GM19025 (cell line): Measurements from ENCODE around the gene POLL.
"Not testable (repeated sequence)": the region's sequence is repeated elsewhere in the genome, so short reads cannot be mapped to it uniquely, and the experiment has no call there.

ENCODE experiments used
- ATAC-seq: cut with Tn5 transposase; IDR thresholded peaks from one replicate; pipeline ENCODE4 v1.9.1; 2021; ENCODE audit warnings: mild to moderate bottlenecking, low read depth, moderate library complexity; ENCODE audit not compliant: unreplicated experiment

Gene POLL

DNA sequence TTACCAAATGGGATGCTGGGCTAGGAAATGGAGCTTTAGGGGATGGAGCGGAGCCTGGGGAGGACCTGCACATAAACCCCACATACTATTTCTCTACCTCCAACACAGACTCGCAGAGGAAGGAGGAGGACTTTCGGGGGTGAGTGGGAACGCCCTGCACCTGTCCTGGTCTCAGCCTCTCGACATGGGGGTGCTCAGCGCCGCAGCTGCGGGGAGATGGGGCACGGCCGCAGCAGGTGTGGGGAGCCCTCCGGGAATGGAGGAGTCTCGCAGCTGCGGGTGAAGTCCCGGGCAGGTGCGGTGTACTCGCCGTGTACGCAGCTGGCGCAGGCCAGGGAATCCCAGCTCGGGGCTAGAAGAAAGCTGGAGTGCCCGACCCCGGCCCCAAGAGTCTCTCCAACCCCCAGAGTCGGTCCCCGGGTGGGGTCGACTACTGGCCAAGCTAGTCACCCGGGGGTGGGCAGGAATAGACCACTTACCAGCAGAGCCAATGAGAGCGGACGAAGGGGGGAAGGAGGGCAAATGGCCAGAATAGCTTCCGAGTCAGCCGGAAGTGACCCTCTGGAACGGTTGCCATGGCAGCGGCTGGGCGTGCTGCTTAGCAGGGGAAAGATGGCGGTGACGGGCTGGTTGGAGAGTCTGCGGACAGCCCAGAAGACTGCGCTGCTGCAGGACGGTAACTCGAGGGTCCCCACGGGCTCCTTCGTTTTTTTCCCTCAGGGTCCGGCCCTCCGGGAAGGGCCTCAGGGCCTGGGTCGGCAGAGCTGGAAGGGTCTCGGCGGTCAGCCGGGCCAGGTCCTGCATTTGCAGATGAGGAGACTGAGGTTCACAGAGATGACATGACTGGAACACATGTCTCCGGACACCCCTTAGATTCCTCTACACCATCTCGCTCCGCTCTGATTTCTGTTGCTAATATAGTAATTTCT is at the start of gene POLL, which contains the start of gene DPCD:
TSS of gene POLL (minus strand) at position 533 of the 929 bp plus-strand sequence. CDS start 897 bp downstream, outside the sequence.
TSS of gene DPCD (plus strand) at position 597 of the 929 bp plus-strand sequence. CDS start at position 613, 16 bp downstream.
- peak; percentile 98 for ATAC-seq

DNA sequence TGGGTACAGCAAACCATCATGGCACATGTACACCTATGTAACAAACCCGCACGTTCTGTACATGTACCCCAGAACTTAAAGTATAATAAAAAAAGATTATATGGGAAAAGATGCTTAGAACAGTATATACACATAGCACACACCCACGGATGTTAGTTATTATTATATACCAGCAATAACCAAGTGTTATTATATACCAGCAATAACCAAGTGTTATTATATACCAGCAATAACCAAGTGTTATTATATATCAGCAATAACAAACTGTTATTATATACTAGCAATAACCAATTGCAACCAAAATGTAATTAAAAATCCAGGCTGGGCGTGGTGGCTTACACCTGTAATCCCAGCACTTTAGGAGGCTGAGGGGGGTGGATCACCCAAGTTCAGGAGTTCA is 45.5 kb upstream of the POLL start:
- ATAC-seq, result not testable (repeated sequence)

DNA sequence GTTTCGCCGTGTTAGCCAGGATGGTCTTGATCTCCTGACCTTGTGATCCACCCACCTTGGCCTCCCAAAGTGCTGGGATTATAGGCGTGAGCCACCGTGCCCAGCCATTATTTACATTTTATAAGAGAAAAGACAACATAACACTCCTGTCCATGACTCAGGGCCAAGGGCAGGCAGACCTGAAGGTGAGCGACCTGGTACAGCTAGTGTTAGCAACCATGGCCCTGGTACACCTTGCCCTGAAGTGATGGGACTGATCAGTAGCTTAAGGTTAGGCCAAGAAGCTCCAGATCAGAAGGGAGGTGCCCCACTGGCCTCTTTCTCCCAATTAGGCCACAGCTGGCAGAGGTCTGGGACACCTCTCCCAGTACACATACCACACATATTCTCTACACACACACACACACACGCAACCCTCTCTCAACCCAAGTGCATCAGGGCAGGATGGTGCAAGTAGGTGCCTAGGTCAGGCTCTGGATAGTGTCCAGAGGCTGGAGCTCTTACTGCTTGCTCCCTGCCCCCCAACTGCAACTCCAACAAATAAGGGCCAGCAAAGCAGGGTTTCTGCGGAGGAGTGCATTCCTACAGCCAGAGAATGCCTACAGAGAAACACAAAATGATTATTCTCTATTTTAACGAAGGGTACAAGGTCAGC is 43.9 kb upstream of the POLL start:
- no peak for ATAC-seq

DNA sequence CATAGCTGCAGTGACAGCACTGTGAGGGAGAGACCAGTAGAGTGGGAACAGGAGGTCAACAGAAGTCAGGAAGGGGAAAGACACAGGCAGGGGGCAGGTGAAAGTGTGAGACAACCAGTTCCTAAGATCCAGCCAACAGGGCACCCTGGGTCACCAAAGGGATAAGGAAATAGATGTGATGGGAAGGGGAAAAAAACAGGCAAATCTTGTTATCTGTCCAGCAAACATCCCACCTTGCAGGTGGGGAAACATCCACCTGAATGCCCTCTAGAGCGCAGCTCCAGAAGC is 42.5 kb upstream of the POLL start:
- ATAC-seq, result no peak

DNA sequence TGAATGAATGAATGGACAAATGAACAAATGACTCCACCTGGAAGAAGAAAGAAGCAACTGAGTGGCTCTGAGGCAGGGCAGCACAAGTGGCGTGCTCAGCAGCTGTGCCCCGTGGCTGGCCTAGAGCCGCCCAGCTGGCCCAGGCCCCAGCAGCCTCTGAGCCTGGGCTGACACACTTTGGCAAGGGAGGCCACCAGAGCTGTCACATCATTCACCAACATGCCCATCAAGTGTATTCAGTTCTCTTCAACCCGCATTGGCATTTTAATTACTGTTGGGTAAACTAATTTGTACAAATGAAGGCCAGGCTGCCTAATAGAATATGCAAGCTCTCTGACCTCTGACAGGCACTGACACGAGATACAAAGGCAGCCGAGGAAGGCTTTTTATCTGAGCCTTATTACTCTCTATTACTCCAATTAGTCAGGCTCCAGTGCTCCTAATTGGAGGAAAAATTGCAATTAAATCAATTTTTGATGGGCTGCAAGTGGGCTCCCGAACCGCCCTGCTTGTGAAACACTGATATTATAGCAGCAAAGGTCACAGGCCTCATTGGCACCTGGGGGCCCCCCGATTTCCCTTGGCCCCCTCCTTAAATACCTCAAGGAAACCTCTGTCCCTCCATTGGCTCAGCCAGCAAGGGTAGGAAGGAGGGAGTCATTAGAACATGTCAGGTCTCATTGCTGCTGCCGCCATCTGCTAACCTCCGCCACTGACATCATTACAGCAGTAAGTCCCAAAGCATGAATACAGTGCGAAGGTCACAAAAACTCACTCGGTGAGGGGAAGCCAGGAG is 42.0 kb upstream of the POLL start:
- ATAC-seq, result no peak

DNA sequence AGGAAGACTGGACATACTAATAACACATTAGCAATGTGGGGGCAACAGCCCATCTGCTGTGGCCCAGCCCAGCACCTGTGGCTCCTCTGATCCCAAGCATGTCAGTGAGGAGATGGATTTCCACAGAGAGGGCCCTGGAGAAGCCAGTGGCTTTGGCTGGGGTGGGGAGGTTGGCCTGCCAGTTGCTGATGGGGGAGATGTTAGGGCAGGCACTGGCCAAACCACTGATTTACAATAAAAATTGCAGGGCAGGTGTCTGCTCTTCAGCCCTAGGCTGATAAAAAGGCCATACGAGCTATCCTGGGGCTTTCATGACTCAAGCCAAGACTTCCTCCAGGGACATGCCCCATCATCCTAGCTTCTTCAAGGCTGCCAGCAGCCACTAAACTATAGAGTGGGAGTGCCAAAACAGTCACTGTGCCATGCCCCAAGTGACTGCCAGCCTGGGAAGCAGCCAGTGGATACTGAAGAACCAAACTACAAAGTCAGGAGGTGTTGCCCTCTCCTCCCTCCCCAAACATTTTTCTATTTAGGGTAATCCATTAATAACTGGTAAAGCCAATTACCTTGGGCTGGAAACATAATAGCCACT is 37.9 kb upstream of the POLL start:
- ATAC-seq, result no peak

DNA sequence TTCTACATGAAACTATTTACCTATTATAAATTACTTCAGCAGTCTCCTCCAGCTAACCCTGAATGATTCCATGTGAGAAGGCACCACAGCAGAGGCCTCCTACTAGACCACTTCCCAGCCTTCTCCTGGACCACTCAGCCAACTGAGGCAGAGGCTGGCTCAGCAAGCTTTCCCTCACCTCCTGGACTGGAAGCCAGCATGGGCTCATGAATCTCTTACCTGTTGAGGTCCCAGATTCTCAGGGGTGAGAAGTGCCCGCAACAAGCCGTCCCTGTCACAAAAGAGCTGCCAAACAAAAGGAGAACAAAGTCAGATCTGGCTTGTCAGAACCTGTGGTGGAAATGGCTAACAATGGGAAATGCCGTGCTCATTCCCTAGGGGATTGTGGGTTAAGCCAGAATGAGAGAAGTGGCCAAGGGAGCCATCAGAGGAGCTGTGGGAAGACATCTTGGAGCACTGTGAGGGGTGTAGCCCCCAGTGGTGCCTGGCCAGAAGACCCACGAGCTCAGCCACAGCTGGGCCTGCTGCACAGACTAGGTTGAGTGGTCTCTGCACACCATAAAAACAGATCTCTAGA is 36.6 kb upstream of the POLL start:
- no peak for ATAC-seq

DNA sequence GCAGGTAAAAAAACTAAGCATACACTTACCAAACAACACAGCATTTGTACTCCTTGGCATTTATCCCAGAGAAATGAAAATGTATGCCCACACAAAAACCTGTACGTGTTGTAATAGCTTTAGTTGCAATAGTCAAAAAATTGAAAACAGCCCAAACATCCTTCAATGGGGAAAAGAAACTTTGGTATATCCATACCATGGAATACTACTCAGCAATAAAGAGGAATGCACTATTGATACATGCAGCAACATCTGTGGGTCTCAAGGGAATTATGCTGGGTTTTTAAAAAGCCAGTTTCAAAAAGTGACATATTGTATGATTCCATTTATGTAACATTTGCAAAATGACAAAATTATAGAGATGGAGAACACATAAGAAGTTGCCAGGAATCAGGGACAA is 35.5 kb upstream of the POLL start:
- no peak for ATAC-seq

DNA sequence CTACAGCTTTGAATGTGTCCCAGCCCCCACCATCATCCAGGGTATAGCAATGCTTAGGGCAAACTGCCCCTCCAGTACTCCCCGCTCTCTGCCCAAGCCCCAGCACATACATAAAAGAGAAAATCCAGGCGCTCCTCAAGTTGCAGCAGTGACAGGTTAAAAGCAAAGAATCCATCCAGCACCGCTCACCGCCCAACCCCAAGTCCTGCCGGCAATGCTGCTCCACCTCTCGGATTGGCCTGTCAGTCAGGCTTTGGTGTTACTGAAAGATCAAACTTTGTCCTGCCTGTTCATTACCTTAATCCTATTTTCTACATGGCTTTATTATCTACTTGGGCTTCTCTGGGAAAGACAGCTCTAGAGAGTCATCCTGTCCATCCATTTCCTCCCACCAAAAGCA is 31.9 kb upstream of the POLL start:
- ATAC-seq, result no peak

DNA sequence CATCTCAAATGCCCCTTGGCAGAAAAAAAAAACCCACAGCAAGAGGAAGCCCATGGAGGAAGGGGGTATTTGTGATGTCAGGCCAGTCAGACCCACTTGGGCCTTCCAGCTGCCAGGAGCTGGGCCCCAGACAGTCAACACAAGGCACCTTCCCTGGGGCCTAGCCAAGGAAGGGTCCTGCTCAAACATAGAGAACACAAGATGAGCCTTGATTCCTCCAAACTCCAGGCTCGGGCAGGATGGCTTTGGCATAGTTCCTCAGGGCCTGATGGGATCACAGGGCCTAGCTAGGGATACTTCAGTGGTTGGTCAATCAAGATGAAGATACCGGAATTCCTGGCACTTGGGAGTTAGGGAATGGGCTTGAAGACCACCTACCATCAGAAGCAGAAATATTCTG is 30.8 kb upstream of the POLL start:
- ATAC-seq, result no peak

DNA sequence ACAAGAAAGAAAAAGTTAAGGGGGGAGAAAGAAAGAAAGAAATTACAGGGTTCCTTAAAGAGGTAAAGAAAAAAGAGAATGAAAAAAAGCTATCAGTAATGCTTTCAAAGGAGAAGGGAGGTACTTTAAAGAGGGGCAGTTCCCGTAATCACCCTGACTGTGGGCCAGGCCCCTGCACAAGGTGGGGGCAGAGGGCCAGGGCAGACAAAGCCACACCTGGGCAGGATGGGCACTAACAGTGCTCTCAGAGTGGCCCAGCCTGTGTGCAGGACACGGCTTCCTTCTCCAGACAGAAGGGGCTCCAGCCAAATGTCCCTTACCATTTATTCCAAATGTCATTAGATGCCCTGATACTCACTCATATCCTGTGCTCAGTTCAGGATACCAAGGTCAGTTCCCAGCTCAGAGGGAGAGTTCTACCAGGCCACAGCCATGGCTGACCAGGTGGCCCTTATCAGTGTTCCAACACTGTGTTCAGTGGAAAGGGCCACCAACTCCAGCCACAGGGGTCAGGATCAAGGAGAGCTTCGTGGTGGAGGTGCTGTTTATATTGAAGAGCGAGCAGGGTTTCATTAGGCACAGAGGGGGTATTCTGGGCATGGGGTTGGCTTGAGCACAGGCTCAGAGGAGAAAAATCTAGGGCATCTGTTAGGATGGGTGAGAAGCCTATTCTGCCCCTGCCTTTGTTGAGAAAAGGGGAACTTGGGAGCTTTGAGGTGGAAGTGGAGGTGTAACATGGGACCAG is 29.9 kb upstream of the POLL start:
- no peak for ATAC-seq

DNA sequence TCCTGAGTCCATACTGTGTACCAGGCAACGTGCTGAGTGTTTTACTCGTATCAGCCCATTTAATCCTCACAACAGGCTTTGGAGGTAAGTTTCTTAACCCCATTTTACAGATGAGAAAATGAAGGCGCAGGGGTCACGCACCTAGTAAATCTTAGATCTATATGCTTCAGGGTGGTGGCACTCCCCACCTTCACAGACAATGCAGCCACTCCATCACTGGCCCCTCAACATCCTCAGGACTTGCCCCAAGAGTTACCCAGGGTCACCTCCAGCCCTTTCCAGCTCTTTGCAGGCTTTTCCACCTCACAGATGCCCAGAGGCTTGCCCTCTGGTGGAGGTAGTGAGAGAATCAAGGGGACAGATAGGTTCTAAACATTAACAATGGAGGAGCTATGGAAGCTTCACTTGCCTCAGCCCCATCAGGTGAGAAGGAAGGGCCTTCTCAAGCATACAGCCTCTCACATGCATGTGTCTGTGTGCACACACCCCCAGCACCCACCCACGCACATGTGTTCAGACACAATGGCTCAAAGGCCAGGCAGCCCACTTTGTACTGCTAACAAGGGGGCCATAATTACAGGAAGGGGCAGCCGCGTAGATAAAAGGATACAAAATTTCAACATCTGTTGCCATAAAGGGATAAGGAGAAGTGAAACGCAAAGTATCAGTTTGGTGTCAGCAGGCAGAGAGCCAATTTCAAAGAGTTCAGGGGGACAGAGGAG is 29.2 kb upstream of the POLL start:
- no peak for ATAC-seq

DNA sequence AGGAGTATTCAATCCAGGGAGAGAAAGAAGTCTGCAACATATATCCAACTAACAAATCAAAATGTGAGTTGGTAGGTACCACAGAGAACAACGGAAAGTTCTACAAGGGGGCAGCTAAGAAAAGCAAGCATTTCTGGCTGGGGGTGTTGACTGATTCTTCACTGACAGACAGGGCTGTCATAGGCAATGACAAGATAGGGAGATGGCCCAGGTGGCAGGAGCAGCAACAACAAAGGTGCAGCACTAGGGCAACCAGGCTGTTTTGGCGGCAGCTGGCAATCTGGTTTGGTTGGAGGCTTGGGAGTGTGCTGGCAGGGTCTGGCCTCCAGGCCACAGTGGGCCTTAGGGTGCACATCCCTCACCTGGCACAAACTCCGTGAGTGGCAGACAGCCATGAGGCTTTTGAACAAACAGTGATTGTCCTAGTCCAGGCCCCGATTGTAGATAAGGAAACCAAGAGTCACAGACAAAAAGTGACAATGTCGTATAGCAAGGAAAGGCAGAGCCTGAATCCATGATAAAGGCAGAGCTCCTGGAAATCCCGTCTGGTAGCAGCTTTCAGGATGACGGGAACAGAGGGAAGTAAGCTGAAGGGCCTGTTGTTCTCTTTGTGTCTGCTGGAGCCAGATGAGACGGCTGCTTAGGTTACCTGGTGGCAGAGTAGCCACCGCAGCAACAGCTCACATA is 28.5 kb upstream of the POLL start:
- no peak for ATAC-seq

DNA sequence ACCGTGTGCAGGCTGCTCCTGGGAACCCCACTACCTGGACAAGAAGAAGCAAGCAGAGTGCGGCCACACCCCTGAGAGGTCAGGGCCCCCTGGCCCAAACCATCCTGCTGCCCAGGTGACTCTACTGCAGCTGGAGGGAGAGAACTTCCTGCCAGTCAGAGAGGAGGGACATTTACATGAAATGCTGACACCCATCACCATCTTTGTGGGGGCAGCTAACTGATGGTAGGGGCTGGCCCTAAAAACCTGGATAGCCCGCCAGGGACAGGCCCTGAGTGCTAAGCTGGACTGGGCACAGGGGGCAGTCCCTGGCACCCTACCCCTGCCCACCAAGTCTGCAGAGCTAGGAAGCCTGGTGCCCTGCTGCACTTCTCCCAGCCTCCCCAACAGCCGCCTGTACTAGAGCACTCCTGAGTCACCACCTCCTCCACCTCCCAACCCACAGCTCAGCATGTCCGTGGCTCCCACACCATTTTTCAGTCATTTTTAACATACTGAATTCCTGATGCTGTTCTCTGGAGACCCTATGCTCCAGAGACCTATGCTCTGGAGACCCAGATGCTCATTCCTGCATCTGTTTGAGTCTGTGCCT is 27.6 kb upstream of the POLL start:
- no peak for ATAC-seq

DNA sequence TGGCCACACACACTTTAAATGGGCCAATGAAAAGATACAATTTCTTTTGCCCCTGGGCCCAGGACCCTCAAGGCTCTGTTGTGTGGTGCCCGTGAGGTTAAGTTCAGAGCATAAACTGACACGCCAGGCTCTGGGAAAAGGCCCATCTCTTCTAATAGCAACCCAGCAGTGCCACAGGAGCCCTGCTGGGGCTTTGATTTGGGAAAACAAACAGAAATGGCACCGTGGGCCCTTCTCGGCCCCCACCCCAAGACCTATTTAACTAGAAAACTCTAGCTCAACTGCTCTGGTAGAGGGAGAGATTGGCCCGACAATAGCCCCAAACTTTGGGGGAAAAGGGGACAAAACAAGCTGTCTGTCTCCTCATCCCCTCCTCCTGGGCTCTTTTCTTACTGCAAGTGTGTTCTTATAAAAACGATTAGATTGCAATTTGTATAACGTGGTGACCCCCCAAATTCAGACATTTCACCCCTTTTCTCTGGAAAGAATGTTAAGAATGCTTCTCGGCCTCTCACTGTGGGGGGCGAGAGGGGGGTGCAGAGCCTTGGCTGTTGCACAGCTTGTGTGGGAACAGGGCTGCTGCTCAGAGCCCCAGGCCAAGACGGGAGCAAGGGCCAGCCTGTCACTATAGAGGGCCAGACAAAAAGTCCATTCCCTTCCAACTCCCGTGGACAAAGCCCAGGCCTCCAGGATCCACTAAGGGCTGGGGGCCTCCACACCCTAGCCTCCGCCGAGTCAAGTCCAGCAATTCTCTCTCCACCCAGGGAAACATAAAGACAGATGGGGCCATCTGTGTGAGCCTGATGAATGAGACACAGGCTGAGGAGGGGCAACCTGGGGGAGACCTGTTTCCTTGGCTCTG is 26.8 kb upstream of the POLL start:
- no peak for ATAC-seq

DNA sequence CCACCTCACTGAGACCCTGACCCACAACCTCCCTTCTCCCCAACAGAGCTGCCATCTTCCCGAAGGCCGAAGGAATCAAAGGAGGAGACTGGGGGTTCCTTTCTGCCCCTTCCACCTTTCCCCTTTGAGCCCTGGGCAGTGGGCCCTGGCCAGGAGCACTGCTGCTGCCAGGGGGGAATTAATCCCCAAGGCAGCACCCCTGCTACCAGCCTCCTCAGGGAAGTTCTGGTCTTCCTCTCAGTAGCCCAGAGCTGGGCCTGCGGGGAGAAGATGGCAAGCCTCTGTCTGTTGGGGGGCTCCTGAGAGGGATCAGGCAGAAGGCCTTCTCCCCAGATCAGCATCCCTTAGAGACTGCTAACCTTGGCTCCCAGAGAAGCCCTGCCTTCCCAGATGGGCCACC is 25.6 kb upstream of the POLL start:
- no peak for ATAC-seq

DNA sequence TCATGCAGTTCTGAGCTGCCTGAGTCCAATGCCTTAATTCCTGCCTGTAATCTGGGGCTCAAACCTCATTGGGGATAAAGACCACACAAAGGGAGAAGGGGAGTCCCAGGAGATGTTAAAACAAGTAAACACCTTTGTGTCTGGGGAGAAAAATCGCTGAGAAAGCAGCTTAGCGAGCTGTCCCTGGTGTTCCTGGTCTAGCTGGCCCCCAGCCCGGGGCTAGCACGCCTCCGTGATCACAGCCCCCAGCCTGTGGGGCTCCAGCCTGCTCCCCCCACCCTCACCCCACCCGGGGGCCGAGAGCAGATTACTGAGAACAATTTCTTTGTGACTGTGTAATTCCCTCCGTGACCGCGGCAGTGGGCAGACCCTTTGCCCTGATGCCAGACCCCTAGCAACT is 24.8 kb upstream of the POLL start:
- no peak for ATAC-seq
